ENCODE data around the gene CCNE1.

Gene CCNE1

GRCh38 chr19:29811125-29812079 is at the start of gene CCNE1:
TSS of gene CCNE1 (plus strand) at chr19:29811991. CDS start at chr19:29812556, 565 bp downstream.
- peak; percentile 67 to 68 for DNase-seq

GRCh38 chr19:29763196-29763595 is 48.6 kb upstream of the CCNE1 start:
- no peak for DNase-seq

GRCh38 chr19:29764361-29764760 is 47.4 kb upstream of the CCNE1 start:
- no peak for DNase-seq

GRCh38 chr19:29766100-29766499 is 45.7 kb upstream of the CCNE1 start:
- no peak for DNase-seq

GRCh38 chr19:29767039-29767735 is 44.6 kb upstream of the CCNE1 start:
- DNase-seq: no peak

- no peak for DNase-seq
These were observed 43.6 kb upstream of the CCNE1 start for GRCh38 chr19:29768166-29768565.

- no peak for DNase-seq
These were observed 41.8 kb upstream of the CCNE1 start for GRCh38 chr19:29769997-29770396.

GRCh38 chr19:29770648-29771047 is 41.1 kb upstream of the CCNE1 start:
- no peak for DNase-seq

GRCh38 chr19:29771708-29772414 is 39.9 kb upstream of the CCNE1 start:
- DNase-seq: no peak

- DNase-seq: no peak
These were observed 39.1 kb upstream of the CCNE1 start for GRCh38 chr19:29772696-29773095.

GRCh38 chr19:29773141-29773540 is 38.6 kb upstream of the CCNE1 start:
- DNase-seq: no peak

- no peak for DNase-seq
These were observed 37.7 kb upstream of the CCNE1 start for GRCh38 chr19:29774126-29774525.

GRCh38 chr19:29777781-29778309 is 33.9 kb upstream of the CCNE1 start:
- DNase-seq: no peak

GRCh38 chr19:29779921-29780320 is 31.9 kb upstream of the CCNE1 start:
- DNase-seq: no peak

- DNase-seq: no peak
These were observed 30.2 kb upstream of the CCNE1 start for GRCh38 chr19:29781386-29782259.

- DNase-seq: no peak
These were observed 29.6 kb upstream of the CCNE1 start for GRCh38 chr19:29782260-29782580.

- no peak for DNase-seq
These were observed 28.1 kb upstream of the CCNE1 start for GRCh38 chr19:29783627-29784190.

GRCh38 chr19:29784598-29785223 is 27.1 kb upstream of the CCNE1 start:
- DNase-seq: no peak

GRCh38 chr19:29785360-29785759 is 26.4 kb upstream of the CCNE1 start:
- no peak for DNase-seq

GRCh38 chr19:29785955-29786589 is 25.7 kb upstream of the CCNE1 start:
- no peak for DNase-seq

- no peak for DNase-seq
These were observed 24.5 kb upstream of the CCNE1 start for GRCh38 chr19:29787281-29787680.

Data from AML-193 (cell line).